NOMO-1 (cell line): ENCODE measurements around the gene HERC5.

Experiments used
- DNase-seq, 2 experiments: peaks; one replicate each; lab custom pipeline; 2025; ENCODE audit not compliant: unreplicated experiment in 2 of 2; lab: John Stamatoyannopoulos, UW

HERC5 gene

DNA sequence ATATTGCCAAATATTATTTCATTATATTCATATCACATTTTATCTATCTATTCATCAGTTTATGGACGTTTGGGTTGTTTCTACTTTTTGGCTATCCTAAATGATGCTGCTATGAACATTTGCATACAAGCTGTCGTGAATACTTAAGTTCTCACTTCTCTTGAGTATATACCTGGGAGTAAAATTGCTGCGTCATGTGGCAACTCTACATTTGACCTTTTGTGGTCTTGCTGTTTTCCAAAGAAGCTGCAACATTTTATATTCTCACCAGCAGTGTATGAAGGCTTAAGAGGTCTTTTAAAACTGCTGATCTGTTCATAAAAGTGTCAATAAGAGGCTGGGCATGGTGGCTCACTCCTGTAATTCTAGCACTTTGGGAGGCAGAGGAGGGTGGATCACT, 60.9 kb downstream of the HERC5 start:
- no peak for DNase-seq

DNA sequence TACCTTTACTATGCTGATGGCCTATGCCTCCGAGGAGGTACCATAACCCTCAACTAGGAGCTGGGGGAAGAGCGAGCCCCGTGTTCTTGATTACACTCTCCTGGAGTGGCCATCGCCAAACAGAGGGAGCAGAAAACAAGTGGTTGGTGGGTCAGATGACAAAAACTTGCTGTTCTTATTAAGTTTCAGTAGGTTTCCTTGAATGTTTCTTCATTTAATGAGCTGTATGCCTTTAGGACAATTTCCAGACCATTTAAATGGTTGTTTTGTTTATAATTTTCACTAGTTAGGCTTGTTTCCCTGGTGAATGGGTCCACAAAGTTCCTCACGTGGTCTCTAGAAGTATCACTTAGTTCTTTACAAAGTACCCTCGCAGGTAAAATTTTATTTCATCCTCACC, 62.0 kb downstream of the HERC5 start:
- DNase-seq = no peak

- peak; percentile 35 to 54 for DNase-seq
Observed at GRCh38 chr4:88522702-88523324, 65.9 kb downstream of the HERC5 start.

DNA sequence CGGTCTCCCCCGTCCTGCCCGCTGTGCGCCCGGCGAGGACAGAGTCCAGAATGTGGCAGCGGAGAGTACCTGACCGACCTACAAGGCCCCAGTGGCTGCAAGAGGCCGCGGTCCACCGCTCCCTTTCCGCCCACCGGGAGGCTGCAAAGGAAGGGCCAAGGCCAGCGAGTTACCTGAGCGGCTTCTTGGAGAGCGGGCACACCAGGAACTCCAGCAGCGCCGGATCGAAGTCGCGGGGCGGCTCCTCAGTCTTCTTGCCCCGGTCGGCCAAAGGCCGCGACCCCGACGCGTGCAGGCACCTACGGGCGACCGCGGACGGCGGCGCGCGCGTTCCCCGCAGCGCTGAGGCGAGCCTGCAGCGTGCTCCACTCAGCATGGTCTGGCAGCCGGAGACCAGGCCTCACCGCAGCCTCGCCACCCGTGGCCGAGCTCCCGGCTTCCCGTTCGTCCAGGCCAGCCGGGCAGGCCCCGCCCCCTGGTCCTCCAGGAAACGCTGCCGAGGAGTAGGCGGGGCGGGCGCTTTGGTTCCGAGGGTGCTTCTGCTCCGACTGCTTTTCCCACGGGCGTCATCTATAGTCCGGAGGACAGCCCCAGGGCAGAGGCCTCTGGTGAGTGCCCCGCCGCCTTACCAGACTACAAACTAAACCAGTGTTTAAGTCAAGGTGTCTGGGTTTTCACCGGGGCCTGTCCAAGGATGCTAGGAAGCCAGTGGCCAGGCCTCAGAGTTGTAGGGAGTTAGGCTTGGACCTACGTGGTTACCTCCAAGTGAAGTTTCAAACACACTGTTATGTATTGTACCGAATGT, 66.6 kb downstream of the HERC5 start, which contains the start of gene PYURF:
Gene PYURF, minus strand, starts transcription at position 452 of the 805 bp plus-strand sequence. Its CDS starts 76 bp downstream, at position 376.
- DNase-seq = peak; percentile 79 to 87

- DNase-seq = peak in 1 of 2 experiments; percentile 50
Observed at GRCh38 chr4:88524171-88524570, 67.3 kb downstream of the HERC5 start.

DNA sequence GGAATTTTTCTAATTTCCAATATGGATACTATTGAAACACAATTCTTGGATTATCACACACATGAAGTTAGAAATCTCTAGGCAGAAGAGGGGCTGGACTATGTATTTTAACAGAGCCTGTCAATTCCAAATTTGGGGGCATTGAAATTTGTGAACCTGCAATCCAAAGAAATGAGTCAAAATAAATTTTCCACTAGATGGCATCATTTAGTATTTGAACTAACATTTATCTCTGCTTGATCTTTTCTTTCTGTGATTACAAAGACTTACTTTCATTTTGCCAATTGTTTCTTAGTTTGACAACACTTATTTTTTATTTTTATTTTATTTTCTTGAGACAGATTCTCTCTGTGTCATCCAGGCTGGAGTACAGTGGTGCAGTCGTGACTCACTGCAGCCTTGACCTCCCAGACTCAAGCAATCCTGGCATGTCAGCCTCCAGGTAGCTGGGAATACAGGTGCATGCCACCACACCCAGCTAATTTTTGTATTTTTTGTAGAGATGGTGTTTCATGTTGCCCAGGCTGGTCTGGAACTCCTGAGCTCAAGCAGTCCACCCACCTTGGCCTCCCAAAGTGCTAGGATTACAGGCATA, 69.4 kb downstream of the HERC5 start:
- DNase-seq = peak in 1 of 2 experiments; percentile 16

DNA sequence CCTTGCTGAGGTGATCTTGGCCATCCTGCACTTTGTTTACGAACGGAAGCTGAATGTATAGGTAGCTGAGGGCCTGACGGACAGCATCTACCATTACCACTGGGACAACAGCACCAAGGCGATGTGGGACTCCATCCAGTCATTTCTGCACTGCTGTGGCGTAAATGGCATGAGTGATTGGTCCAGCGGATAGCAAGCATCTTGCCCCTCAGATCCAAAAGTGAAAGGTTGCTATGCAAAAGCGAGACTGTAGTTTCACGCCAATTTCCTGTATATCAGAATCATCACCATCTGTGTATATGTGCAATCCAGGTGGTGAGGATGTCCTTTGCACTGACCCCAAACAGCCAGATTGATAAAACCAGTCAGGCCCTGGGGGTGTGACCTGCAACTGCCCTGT, 70.9 kb downstream of the HERC5 start:
- DNase-seq = no peak

DNA sequence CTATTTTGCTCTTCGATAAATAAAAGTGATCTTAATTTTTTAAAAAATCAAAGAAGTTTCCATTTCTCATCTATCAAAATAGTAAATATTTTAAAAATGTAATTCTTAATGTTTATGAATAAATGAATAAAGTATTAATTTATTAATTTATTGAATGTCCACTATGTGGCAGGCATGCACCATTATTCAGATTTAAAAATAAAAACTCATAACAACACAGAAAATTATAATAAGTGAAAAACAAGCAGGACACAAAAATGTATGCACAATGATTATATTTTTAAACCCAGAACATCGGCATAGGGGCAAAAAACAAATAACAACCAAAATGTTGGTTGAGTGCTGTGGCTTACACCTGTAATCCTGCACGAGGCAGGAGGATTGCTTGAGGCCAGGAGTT, 71.9 kb downstream of the HERC5 start:
- no peak for DNase-seq

DNA sequence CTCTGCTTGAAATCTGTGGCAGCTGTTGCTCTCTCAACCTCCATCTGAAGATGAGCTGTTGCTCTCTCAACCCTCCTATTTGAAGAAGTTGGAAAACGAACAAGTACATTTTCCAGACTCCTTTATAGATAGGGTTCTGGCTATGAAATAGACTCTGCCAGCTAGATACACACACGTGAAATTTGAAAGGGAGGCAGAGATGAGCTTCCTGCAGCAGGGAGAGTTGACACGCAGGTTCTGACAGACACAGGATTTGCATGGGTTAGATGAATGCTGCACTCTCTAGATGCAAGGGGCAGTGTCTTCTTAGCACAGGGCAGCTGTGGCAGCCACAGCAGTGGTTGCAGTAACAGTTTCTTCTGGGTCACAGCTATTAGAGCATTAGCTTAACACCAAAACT, 74.6 kb downstream of the HERC5 start:
- no peak for DNase-seq

- no peak for DNase-seq
Observed at GRCh38 chr4:88533088-88533790, 76.3 kb downstream of the HERC5 start.

- no peak for DNase-seq
Observed at GRCh38 chr4:88533937-88534750, 77.2 kb downstream of the HERC5 start.

- DNase-seq = no peak
Observed at GRCh38 chr4:88535090-88535755, 78.3 kb downstream of the HERC5 start.

DNA sequence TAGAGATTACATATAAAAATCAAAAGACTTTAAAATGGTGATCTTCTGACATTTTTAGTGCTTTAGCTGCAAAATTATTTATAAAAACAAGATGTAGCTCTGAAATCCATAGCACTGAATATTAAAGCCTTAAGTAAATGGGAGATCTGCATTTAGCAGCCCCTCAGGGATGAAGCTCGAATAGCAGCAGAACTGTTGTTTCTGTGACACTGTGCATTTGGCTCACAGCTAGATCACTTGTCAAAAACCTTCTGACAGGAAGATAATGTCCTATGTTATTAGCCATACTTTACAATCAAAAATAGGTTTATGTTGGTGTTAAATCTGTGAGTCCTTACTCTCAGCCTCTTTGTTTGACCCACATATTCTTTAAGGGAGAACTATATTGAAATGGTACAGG, 80.8 kb downstream of the HERC5 start:
- DNase-seq = no peak

- peak; percentile 2 to 8 for DNase-seq
Observed at GRCh38 chr4:88539322-88540068, 82.6 kb downstream of the HERC5 start.

DNA sequence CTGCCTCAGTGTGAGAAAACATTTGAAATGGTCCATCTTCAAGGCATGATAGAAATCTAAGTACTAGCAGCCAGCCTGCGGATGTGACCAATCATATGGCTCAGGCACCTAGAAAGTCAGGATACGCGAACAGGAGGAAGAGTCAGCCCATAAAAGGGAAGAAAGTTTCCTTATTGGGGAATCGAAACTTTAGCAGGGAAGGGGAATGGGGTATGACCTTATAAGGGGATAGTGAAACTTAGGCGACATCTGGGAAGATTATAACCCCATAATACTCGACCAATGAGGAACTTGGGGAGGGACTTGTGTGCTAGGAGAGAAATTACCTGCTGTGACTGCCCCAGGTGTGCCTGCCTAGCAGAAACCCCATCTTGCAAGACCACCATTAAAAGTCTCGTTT, 92.9 kb downstream of the HERC5 start:
- DNase-seq = no peak
